Activated CD4-positive, alpha-beta T cell treated with anti-CD3 and anti-CD28 coated beads for 1 hour (primary cell): Measurements from ENCODE around the gene NOP10.
"Not testable (repeated sequence)": the region's sequence is repeated elsewhere in the genome, so short reads cannot be mapped to it uniquely, and the experiment has no call there.

ENCODE experiments used
- DNase-seq: peaks from one replicate; pipeline ENCODE4 v3.0.0-alpha.2; 2020

NOP10 gene

DNA sequence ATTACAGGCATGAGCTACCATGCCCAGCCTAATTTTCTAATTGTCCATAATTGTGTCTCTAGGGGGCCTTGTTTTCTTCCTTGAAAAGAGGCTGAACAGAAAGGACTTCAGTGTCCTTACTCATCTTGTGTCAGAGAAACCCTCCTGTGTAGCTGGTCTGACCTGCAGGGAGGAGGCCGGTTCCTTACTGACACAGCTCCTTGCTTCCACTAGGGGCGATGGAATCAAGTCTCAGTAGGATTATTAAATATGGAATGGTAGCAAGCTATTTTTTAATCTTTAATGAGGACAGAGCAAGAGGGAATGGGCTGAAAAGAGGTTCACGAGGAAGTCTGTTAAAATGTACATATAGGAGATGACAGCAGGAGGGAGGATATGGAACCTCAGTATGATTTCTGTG is 15.4 kb upstream of the NOP10 start:
- DNase-seq, result no peak

DNA sequence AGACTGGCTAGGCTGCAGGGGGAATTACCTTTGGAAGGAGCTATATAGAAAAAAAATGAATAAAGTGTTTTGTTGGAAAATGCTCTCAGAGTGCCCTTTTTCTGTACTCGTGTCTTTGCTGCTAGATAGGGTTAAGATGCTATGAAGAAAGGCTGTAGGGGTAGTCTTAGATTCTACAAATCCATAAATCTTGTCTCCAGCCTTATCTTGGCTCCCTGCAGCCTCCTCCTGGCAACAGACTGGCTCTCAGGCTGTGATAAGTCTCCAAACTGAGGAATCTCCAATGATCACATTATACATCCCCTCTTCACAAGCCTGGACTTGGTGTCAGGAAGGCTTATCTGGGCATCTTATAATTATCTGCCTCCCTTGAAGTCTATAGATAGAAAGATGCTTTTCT is 14.7 kb upstream of the NOP10 start:
- no peak for DNase-seq

DNA sequence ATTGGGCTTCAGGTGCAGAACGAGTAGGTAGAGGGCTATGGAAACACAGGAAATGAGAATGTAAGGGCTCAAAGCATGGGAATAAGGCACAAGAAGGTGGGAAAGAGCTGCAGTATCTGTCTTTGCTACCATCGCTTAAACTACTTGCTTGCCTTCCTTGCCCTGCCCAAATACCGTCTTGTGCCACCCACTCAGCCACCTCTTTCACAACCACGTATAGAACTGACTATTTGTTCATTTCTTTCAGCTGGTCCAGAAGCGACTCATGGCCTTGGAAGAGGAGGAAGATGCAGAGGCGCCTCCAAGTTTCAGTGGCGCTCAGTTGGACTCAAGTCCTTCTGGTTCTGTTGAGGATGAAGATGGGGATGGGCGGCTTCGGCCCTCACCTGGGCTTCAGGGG is 12.3 kb upstream of the NOP10 start:
- DNase-seq, result no peak

DNA sequence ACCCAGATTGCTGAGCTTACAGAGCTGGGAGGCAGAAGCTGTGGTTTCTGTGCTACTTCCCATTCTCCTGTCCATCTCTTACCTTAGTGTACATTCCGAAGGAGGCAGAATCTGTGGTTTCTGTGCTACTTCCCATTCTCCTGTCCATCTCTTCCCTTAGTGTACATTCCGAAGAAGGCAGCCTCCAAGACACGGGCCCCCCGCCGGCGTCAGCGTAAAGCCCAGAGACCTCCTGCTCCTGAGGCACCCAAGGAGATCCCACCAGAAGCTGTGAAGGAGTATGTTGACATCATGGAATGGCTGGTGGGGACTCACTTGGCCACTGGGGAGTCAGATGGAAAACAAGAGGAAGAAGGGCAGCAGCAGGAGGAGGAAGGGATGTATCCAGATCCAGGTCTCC is 11.3 kb upstream of the NOP10 start:
- DNase-seq, result no peak

DNA sequence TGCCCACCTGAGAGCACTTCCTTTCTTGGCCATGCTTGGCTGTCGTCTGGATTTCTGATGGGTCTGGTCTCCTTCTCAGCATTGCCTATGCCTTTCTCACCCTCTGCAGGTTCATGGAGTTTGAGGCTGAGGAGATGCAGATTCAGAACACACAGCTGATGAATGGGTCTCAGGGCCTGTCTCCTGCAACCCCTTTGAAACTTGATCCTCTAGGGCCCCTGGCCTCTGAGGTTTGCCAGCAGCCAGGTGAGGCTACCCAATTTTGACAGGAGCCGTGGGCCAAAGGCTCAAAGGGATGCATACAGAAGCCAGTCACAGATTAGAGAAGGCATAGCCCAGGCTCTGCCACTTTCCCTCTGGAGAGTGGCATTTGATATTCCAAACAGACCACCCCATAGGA is 10.7 kb upstream of the NOP10 start:
- no peak for DNase-seq

DNA sequence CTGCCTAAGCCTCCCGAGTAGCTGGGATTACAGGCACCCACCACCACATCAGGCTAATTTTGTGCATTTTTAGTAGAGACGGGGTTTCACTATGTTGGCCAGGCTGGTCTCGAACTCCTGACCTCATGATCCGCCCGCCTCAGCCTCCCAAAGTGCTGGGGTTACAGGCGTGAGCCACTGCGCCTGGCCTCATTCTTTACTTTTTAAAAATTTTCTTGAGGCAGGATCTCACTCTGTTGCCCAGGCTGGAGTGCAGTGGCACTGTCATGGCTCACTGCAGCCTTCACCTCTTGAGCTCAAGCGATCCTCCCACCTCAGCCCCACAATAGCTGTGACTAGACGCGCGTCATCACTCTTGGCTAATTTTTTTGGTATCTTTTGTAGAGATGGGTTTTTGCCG is 10.1 kb upstream of the NOP10 start:
- not testable (repeated sequence) for DNase-seq

DNA sequence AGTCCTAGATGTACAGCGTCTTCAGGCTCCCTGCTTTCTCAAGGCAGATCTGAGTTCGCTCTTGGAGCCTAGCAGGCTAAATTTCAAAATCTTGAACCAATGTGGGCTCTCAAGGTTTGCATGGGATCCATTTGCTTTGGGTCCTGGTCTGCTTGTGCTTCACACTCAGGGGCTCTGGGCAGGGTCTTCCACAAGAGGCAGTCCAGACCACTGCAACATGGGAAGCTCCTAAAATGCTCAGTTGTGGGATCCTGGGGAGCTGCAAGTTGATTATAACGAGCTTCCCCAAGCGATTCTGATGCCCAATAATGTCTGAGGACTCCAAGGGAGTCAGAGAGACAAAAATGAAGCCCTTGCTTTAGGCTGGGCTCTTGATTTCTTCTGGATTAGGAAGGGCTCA is 6.8 kb upstream of the NOP10 start:
- DNase-seq, result no peak

DNA sequence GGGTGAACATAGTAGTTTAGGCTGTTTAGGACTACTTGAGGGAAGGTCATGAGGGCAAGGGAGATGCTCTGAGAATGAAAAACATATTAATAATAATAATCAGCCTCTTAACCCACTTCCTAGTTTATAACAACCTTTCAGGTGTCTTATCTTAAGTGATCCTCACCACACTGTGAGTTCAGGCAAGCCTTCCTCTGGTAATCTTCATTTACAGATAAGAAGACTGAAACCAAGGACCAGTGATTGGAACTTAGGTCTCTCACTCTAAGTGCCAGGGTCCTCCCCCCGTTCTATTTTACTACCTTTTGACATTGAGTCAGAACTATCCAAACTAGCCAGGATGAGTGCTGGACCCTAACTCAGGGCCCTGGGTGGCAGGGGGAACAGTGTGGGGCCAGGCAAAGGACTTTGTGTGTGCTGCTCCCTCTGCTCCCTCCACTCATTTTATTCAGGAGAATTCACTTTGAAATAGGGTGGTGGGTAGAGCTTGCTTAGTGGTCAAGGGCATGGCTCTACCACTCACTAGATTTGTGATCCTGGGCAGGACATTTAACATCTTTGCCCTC is 5.9 kb upstream of the NOP10 start:
- no peak for DNase-seq

DNA sequence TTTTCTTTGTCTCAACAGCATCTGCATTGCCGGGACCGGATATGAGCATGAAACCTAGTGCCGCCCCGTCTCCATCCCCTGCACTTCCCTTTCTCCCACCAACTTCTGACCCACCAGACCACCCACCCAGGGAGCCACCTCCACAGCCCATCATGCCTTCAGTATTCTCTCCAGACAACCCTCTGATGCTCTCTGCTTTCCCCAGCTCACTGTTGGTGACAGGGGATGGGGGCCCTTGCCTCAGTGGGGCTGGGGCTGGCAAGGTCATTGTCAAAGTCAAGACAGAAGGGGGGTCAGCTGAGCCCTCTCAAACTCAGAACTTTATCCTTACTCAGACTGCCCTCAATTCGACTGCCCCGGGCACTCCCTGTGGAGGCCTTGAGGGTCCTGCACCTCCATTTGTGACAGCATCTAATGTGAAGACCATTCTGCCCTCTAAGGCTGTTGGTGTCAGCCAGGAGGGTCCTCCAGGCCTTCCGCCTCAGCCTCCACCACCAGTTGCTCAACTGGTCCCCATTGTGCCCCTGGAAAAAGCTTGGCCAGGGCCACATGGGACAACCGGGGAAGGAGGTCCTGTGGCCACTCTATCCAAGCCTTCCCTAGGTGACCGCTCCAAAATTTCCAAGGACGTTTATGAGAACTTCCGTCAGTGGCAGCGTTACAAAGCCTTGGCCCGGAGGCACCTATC is 5.2 kb upstream of the NOP10 start:
- no peak for DNase-seq

DNA sequence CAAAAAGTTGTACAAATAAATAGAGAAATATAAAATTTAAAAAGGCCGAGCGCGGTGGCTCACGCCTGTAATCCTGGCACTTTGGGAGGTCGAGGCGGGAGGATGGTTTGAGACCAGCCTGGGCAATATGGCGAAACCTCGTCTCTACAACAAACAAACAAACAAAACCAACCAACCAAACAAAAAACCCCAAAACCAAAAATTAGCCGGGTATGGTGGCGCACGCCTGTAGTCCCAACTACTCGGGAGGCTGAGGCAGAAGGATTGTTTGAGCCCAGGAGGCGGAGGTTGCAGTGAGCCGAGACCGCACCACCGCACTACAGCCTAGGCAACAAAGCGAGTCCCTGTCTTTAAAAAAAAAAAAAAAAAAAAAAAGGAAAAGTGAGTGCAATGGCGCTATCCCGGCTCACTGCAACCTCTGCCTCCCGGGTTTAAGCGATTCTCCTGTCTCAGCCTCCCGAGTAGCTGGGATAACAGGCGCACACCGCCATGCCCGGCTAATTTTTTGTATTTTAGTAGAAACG is 661 bp downstream of the NOP10 start:
- DNase-seq, result not testable (repeated sequence)

DNA sequence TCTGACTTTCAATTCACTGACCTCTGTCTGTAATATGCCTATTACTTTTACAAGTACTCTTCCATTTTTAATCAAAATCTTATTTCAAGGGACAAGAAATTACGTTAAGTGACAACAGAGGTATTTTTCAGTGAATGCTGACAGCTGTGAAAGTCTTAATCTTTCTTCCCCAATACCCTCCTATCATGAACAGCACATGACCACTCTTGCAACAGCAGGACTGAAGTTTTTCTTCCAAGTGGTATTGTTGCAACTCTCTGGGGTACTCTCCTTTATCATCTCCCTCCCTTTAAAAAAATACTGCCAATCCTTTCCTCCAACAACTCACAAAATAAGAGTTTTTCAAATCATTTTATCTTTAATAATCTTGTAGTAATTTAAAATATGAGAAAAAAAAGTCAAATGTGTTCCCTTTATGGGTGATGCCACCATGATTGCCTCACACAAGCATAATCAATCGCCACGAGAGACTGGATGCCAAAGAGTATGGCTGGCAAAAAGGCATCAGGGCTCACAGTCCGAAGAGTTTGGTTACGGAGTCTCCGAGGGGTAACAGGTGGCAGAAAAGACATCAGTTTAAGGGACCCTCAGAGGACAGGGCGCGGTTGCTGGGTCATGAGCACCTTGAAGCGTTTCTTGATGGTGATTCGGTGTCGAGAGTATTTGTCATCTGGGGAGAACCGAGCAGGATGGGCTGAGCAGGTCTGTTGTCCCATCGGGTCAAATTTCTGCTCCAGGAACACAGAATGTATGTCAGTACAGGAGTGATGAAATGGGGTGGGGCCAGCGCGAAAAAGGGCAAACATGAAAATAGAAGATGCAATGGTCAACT is 1.3 kb downstream of the NOP10 start:
- no peak for DNase-seq

DNA sequence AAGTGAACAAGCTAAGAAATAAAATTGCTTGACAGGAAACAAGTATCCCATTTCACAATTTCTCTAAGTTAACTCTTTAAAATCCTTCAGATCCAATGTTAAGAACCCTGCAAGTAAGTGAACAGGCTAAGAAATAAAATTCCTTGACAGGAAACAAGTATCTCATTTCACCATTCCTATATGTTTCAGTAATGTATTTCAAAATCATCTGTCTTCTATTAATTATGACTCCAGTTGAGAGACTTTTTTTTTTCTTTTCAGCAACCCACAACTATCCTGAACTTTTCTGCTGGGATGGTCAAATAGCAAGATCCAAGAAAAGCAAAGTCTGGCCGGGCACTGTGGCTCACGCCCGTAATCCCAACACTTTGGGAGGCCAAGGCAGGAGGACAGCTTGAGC is 3.0 kb downstream of the NOP10 start:
- no peak for DNase-seq

DNA sequence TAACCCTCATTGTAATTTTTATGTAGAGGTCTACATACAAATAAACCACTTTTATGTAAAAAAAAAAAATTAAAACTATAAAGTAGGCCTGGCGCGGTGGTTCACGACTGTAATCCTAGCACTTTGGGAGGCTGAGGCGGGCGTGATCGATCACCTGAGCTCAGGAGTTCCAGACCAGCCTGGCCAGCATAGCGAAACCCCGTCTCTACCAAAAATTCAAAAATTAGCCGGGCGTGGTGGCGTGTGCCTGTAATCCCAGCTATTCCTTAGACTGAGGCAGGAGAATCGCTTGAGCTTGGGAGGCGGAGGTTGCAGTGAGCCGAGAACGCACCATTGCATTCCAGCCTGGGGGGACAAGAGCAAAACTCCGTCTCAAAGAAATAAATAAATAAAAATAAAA is 4.6 kb downstream of the NOP10 start:
- DNase-seq, result no peak

DNA sequence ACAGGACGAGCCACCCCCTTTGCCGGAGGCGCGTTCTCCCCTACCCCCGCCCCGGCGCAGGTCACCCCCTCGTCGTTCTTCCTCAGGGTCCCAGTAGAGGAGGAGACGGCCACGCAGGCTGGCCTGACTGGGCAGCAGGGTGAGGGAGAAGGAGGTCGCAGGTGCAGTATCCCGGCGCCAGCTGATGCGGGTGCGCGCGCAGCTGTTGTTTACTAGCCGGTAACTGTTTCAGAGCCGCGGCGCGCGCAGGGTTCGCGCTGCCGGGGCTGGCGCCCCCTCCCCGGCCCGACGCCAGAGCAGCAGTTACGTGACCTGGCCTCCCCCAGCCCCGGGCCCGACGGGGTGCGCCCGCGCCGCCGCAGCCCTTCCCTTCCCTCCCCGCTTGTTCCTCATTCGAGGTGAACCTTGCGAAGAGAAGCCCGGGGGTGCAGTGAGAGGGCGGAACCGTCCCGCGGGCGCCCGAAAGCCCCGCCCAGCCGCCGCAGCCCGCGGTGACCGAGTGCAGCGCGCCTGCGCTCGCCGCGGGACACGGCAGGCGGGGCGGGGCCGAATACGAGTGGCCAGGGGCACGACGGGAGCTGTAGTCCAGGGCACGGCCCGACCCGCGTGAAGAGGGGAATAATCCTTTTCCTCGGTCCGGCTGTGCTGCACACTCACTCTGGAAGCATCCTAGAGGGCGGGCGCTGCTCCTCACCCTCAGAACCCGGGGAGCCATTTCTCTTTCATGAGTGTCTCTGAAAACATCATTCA is 5.2 kb downstream of the NOP10 start, which contains the start of gene SLC12A6:
Gene SLC12A6, minus strand, starts transcription at position 225 of the 750 bp plus-strand sequence. CDS start 1,101 bp downstream, outside the sequence.
- peak; percentile 83 for DNase-seq

DNA sequence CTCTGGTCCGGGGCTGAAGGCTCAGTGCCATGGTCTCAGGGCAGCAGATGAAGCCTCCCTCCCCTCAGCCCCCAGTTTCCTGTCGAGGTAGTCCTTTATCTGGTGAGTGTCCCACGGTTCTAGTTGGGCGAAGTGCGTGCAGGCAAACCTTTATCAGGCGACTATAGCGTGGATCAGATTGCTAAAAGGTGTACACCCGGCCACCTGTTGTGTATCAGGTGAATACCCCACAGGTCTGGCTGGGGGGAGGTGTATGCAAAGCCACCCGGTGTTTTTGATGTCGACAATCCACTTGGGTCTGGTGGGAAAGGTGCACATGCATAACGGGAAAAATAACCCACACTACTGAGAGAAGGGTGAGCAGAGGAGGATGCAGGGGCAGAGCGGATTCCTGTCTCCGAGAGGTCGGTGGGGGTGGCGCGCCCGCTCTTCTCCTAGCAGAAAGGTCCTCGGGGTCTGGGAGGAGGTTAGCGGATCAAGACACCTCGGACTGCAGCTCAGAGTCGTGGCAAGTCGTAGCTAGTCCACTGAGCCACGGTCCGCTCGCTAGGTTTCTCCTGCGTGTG is 5.9 kb downstream of the NOP10 start:
- DNase-seq, result peak; percentile 20

DNA sequence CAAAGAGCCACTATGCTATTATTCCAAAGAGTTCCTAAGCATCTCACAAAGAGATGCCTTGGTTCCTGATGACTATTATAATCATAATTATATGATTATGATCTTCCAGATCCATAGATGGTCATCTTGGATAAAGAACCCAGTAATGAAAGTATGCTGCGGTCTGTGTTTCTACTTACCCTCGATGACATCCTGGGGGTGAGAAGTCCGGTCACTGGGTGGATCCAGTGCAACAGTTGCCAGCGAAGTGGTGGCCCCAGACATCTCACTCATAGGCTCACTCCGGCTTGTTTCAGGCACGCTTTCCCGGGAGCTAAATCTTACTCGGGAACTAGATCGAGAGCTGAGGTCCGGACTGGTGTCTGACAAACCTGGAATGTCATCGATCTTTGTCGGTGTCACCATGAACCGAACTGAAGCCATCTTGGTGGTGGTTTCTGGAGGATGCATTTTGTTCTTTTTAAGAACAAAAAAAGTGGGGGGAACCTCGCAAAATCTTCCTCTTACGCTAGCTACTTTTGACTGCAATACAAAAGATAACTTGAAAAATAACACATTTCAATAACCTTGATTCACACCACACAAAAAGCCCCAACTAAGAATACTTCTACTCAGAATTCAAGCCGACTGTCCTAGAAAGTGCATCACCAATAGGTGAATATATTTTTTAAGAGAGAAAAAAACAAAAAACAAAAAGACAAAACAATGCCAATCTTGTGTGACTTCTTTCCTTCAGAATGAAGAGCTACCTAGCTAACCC is 6.5 kb downstream of the NOP10 start:
- DNase-seq, result no peak

DNA sequence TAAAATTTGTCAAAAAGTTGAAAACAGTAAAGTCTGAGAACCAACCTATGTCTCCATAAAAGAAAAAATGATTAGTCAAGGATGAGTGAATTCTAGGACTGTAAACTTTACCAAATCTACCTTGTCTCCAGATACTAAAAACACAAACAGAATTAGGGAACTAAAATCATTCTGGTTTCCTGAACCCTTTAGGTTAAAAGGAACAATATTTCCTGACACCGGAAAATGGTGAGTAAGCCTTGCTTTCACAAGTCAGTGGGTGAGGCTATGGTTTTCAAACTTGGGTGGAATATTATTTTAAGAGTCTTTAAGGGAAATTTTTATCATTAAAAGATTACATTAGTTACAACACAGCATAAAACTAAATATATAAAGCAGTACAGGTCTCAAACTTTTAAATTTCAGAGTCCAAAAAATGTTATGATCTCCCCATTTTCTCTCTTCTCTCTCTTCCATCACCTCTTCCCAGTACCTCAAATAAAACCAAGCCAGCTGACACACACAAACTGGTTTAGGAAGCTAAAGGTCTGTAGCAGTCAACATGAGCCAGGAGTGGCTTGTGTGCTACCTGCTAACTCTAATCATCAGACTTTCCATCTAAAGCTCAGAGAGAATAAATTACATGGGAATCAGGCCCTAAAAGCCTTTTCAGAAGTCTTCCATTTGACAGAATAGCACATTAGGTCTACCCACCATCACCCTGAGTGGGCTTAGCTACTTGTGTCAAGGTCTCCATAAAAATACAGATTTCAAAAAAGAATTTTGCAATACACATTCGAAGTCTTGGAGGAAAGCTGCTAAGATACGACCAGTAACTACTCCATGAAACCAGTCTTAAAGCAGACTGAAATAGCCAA is 7.5 kb downstream of the NOP10 start:
- no peak for DNase-seq

DNA sequence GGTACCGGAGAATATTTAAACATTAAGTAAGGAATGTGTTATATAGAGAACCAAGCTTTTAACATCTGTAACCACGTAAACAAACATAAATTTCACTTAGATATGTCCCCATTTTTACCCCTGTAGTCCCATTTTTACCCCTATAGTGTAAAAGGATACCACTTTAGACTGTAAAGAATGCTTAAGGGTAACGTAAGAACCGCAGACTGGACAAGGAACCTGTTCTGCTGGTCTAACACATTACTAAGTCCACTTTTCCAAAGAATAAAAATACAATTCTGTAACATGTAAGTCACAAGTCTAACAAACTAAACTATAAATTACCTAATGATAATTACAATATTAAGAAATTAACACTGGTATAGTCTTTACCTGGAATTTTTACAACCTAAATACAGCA is 8.3 kb downstream of the NOP10 start:
- no peak for DNase-seq

DNA sequence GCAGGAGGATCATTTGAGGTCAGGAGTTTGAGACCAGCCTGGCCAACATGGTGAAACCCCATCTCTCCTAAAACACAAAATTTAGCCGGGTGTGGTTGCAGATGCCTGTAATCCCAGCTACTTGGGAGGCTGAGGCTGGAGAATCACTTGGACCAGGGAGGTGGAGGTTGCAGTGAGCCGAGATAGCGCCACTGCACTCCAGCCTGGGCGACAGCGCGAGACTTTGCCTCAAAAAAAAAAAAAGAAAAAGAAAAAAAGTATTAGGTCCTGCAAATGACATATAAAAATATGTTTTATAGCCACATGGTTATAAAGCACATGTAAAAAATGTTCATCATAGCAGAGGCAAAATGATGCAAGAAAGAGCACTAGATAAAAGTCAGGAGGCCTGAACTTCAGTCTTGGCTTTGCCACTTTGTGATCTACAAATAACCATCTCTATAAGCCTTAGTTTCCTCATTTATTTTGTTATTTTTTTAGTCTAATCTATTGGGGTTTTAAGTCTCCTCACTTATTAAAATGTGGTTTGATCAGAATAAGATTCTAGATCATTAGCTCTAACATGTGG is 10.3 kb downstream of the NOP10 start:
- DNase-seq, result no peak

DNA sequence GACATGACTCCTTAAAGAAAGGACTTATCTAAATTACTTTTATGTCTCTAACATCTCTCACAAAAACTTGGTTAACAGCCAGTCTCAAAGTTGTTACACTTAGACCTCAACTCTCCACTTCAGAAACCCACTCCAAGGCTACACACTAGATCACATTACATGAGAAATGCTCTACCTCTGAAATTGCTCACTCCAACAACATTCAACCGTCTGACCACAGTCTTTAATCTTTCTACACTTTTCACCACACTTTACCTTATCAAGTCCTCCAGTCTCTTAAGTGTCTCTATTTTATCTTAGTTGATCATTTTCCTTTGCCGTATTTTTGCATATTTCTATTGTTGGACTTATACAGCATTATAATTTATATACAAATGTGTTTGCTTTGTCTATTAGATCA is 11.1 kb downstream of the NOP10 start:
- no peak for DNase-seq

DNA sequence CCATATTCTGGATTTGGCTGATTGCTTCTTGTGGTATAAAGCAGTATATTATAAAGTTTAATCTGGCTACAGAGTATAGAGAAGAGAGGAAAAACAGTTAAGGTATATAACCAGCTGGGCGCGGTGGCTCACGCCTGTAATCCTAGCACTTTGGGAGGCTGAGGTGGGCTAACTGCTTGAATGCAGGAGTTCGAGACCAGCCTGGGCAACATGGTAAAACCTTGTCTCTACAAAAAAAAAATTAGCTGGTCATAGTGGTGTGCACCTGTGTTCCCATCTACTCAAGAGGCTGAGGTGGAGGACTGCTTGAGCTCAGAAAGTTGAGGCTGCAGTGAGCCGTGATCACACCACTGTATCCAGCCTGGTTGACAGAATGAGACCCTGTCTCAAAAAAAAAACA is 12.7 kb downstream of the NOP10 start:
- no peak for DNase-seq
